HepG2 (cell line): Measurements from ENCODE around the gene ABHD3. TPM values are rescaled to one million over a fixed set of nuclear protein-coding genes. Genes with fewer than 3 reads are reported as not detected.

ENCODE experiments used
- TBP ChIP-seq: sonication (generic); formaldehyde crosslinking; IDR thresholded peaks from 2 replicates; pipeline ENCODE4 v1.5.0; 2020; ENCODE audit warnings: missing genetic modification reagents
- ZC3H4 ChIP-seq: sonication (generic); formaldehyde crosslinking; IDR thresholded peaks from 2 replicates; pipeline ENCODE4 v1.4.0; 2020; ENCODE audit warnings: missing genetic modification reagents, borderline replicate concordance
- polyA plus RNA-seq, 8 experiments: library from polyadenylated mRNA; depleted of rRNA in 3 of 8; stranded (reverse) in 7 of 8; unstranded in 1 of 8; fragments of >200 nt; fragmentation: Illumina TruSeq in 4 of 8; extraction: Trizol in 4 of 8; gene quantifications; 2 replicates each; pipeline versions ENCODE4 v1.2.1 to v1.2.3, GENCODE V29; 2011 to 2016; ENCODE audit warnings: low read depth in 4 of 8, missing spikeins in 1 of 8, mixed read lengths in 1 of 8; ENCODE audit not compliant: insufficient read depth in 1 of 8
- total RNA-seq, 5 experiments: library from RNA; depleted of rRNA; stranded (reverse); fragments of >200 nt; fragmentation: Illumina TruSeq; extraction: Trizol; gene quantifications; 2 replicates each; pipeline ENCODE4 v1.2.3, GENCODE V29; 2016; ENCODE audit warnings: low read depth in 1 of 5
- TF ChIP-seq, protein P1 (sequence below): fragments of 450-650 bp; IDR thresholded peaks from 2 replicates; pipeline ENCODE4 v1.6.1; 2017
- TF ChIP-seq, protein P2 (sequence below): sonication (generic); formaldehyde crosslinking; IDR thresholded peaks from 2 replicates; pipeline ENCODE4 v1.4.0; 2020; ENCODE audit warnings: mild to moderate bottlenecking, missing genetic modification reagents

ABHD3 gene
- total and polyA plus RNA-seq, 2 of the 13 experiments (the other 11 are each of a cell fraction or from before 2014, with no cell fraction given) = 32.1 to 40.2 TPM

DNA sequence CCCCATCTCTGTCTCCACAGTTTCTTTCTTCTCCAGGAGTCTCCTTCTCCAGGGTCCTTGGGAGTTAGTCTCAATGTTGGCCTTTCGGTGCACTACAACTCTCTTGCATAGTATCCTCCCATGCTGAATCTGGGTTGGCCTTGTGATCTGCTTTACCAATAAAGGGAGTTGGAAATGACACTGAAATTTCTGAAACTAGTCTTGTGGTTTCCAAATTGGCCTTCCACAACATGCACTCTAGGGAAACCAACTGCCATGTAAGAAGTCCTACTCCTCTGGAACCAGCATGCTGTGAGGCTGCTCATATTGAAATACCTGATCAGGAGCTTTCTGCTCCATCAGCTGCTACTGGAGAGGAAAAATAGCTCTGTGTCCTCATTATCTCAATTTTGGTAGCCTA is 9.9 kb upstream of the ABHD3 start (continued):
- TF ChIP-seq, protein P1, sequence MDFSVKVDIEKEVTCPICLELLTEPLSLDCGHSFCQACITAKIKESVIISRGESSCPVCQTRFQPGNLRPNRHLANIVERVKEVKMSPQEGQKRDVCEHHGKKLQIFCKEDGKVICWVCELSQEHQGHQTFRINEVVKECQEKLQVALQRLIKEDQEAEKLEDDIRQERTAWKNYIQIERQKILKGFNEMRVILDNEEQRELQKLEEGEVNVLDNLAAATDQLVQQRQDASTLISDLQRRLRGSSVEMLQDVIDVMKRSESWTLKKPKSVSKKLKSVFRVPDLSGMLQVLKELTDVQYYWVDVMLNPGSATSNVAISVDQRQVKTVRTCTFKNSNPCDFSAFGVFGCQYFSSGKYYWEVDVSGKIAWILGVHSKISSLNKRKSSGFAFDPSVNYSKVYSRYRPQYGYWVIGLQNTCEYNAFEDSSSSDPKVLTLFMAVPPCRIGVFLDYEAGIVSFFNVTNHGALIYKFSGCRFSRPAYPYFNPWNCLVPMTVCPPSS = no peak
- TF ChIP-seq TBP (CRISPR knock-in tag) (no peak), ZC3H4 (CRISPR knock-in tag) (no peak)
- TF ChIP-seq, protein P2, sequence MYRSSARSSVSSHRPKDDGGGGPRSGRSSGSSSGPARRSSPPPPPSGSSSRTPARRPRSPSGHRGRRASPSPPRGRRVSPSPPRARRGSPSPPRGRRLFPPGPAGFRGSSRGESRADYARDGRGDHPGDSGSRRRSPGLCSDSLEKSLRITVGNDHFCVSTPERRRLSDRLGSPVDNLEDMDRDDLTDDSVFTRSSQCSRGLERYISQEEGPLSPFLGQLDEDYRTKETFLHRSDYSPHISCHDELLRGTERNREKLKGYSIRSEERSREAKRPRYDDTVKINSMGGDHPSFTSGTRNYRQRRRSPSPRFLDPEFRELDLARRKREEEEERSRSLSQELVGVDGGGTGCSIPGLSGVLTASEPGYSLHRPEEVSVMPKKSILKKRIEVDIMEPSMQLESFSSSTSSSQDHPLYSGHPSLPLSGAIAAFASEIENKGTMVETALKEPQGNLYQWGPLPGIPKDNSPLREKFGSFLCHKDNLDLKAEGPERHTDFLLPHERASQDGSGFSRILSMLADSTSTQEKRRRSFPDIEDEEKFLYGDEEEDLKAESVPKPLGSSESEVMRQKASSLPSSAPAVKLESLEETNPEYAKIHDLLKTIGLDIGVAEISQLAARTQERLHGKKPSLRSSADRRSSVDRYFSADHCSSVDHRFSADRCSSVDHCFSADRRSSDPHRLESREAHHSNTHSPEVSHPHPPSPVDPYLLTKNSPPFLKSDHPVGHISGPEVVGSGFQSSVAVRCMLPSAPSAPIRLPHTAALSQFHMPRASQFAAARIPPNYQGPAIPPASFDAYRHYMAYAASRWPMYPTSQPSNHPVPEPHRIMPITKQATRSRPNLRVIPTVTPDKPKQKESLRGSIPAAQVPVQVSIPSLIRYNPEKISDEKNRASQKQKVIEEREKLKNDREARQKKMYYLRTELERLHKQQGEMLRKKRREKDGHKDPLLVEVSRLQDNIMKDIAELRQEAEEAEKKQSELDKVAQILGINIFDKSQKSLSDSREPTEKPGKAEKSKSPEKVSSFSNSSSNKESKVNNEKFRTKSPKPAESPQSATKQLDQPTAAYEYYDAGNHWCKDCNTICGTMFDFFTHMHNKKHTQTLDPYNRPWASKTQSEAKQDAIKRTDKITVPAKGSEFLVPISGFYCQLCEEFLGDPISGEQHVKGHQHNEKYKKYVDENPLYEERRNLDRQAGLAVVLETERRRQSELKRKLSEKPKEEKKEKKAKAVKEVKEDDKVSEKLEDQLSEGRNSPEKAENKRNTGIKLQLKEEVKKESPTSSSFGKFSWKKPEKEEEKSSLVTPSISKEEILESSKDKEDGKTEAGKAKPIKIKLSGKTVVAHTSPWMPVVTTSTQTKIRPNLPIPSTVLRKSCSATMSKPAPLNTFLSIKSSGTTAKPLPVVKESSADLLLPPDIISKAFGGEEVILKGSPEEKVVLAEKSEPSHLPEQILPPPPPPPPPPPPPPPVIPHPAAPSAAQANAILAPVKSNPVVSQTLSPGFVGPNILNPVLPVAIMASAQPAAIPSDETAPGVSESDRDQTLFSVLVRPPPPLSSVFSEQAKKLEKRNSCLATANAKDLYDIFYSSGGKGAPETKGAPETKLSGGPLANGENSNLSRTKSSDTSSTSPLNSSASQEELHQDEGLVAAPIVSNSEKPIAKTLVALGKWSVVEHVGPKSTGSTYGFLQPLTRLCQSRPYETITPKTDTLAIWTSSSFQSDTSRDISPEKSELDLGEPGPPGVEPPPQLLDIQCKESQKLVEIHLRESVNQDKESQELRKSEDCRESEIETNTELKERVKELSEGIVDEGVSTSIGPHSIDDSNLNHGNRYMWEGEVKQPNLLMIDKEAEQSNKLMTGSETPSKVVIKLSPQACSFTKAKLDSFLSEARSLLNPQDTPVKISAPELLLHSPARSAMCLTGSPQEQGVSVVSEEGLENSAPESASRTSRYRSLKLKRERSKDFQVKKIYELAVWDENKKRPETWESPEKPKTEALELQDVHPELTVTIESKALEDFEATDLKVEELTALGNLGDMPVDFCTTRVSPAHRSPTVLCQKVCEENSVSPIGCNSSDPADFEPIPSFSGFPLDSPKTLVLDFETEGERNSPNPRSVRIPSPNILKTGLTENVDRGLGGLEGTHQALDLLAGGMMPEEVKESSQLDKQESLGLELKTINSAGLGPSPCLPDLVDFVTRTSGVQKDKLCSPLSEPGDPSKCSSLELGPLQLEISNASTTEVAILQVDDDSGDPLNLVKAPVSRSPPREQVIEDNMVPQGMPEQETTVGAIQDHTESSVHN (CRISPR knock-in tag) = no peak
- TF ChIP-seq, all 625 proteins: peak for 0
